Caki2 (cell line): ENCODE measurements around the gene MRPL12. TPM values are rescaled to one million over a fixed set of nuclear protein-coding genes. Genes with fewer than 3 reads are reported as not detected.
"Not testable (repeated sequence)": the region's sequence is repeated elsewhere in the genome, so short reads cannot be mapped to it uniquely, and the experiment has no call there.

Experiments
- DNase-seq: peaks from one replicate; pipeline ENCODE4 v3.0.0-alpha.2; 2015; ENCODE audit warnings: low read depth
- in situ Hi-C: cut with HindIII; loops from 2 replicates; pipeline ENCODE4 v1.10.0; 2016; ENCODE audit warnings: low sequenced_read_pairs, low pct_unique_long_range_greater_than_20kb, mixed read lengths
- total RNA-seq: library from RNA; depleted of rRNA; stranded (reverse); fragments of >200 nt; shearing (Covaris generic); gene quantifications from 2 replicates; pipeline ENCODE4 v1.2.3, GENCODE V29; 2014; ENCODE audit warnings: low replicate concordance; rRNA removed

The MRPL12 gene
- total RNA-seq, 1 experiment from 2014 or later: 185 TPM

DNA sequence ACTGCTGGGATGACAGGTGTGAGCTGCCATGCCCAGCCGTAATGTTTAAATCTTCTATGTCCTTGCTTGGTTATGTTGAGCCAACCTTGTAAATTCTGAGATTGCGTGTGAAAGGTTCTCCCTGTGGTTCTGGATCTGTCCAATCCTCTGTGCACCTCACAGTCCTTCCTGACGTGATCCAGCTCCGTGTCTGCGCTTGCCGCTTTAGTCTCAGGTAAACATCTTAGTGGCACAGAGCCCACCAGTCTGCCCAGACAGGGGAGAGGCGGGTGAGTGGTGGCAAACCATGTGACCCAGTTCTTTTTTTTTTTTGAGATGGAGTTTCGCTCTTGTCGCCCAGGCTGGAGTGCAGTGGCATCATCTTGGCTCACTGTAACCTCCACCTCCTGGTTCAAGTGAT lies 22.8 kb downstream of the MRPL12 start:
- in situ Hi-C loops: no loop called here
- DNase-seq: no peak

DNA sequence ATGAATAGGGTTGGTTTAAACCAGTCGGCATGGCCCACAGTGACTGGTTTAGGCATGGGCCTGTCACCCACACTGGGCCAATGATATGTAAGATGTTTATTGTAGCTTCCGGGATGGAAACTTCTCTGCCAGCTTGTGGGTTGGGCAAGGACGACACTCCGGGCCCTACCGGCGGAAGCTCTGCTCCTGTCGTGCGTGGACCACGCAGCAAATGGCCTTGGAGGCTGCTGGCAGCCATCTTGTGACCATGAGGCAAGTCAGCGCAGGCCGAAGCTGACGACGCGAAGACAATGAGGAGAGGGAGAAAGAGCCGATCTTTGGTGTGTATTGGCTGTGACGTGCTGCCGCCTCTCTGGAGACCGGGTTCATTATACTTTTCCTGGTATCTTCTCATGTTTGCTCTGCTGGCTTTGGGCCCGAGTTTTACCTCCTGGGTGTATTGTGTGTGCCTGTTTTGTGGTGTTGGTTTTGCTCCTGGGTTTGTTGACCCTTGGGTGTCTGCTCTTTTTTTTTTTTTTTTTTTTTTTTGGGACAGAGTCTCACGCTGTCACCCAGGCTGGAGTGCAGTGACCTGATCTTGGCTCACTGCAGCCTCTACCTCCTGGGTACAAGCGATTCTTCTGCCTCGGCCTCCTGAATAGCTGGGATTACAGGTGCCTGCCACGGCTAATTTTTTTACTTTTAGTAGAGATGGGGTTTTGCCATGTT lies 24.3 kb downstream of the MRPL12 start:
- no peak for DNase-seq
- in situ Hi-C loops: no loop called here

DNA sequence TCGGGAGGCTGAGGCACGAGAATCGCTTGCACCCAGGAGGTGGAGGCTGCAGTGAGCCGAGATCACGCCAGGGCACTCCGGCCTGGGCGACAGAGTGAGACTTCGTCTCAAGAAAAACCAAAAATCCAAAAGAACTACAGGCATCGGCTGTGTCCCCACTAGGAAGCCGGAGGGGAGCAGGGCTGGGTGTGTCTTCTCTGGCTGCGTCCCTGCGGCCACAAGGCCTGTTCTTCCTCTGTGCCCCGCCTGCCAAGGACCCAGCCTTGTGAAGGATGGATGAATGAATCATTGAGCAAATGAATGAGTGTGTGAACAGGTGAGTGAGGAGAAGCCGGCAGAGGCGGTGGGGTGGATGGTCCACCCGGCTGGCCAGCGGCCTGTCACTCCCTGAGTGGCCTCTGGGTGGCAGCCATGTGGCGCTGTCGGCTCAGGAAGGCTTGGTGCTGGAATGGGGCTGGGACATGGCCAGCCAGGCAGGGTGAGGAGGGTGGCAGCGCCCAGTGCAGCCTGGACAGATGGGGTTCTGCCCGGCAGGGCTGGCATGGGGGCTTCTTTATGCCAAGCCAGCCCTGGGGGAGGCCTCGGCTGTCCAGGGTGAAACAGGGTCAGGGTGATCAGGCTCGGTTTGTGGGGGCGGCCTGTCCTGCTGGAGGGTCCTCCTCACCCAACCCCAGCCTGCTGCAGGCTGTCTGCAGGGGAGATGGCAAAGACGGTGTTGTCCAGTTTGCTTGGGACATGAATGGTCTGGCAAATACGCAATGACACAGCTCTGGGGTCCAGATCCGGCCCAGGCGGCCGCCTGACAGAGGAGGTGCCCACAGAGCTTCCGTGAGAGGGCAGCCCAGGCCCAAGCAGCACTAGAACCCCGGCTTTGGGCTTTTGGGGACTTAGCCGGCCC lies 30.6 kb downstream of the MRPL12 start:
- in situ Hi-C loops: no loop called here
- DNase-seq: peak; percentile 80

DNA sequence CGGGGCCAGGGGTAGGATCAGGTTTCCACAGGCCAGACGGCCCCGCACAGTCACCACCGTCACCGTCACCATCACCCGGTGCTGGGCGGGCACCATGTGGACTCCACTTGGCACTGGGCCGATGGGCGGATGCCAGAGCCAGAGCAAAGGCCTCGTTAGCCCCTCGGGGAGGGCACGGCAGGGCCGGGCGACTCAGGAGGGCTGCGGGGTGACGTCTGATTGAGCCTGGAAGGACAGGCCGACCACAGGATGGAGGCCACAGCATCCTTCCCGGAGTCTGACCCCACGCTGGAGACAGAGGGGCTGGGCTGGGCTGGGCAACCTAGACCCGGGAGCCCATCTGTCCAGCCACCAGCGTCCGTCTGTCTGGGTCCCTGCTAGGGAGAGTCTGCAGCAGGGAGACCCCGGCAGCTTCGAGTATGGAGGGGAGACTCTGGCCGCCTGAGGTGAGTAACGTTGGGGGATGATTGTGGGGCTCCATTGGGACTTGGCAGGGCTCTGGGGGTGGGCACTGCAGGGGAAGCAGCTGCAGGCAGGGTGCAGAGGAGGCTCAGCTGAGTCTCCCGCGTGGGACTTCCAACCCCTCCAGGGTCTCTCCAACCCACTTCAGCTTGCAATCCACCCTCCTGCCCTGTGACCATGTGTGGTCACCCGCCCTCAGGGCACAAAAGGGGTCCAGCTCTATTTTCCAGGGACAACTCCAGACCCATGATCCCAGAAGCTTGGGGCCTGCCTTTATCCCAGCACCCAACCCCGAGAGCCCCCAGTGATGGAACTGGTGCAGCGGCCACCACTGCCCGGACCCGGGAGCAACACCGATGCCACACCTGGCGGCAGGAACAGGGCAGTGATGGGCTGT lies 31.5 kb downstream of the MRPL12 start:
- in situ Hi-C loops: no loop called here
- peak; percentile 66 for DNase-seq

DNA sequence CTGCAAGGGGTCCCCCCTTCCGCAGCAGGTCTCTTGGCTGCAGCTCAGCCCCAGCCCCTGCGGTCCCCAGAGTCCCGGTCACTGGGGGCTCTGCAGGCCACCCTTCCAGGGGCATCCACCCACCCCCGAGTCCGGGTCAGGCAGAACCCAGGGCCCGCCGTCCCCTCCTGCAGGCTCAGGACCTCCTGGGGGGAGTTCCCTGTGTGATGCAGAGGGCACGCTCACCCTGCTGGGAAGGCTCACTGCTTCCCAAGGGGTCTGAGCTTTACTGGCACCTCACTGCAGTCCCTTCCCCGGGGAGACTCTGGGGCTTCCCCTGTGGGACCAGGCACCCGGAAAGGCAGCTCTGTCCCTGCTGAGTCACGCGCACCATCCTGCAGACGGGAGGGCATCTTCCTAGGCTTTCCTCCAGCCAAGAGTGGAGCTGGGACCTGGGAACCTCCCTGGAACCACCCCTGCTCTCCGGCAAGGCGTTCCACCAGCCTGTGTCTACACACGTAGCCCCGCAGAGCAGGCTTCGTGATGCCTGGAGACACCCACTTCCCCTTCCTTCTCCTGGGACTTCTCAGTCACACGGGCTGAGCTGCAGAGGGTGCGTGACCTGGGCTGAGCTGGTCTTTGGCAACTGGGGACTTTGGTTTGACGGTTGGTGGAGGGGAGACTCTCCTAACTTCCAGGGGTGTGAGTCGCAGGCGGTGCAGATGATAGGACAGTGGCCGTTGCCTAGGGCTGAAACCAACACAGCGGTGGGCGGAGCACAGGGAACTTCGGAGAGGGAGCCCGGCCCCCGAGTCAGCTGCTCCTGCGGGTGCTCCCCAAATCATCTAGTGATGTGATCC lies 32.3 kb downstream of the MRPL12 start:
- peak; percentile 88 for DNase-seq
- in situ Hi-C loops: no loop called here

DNA sequence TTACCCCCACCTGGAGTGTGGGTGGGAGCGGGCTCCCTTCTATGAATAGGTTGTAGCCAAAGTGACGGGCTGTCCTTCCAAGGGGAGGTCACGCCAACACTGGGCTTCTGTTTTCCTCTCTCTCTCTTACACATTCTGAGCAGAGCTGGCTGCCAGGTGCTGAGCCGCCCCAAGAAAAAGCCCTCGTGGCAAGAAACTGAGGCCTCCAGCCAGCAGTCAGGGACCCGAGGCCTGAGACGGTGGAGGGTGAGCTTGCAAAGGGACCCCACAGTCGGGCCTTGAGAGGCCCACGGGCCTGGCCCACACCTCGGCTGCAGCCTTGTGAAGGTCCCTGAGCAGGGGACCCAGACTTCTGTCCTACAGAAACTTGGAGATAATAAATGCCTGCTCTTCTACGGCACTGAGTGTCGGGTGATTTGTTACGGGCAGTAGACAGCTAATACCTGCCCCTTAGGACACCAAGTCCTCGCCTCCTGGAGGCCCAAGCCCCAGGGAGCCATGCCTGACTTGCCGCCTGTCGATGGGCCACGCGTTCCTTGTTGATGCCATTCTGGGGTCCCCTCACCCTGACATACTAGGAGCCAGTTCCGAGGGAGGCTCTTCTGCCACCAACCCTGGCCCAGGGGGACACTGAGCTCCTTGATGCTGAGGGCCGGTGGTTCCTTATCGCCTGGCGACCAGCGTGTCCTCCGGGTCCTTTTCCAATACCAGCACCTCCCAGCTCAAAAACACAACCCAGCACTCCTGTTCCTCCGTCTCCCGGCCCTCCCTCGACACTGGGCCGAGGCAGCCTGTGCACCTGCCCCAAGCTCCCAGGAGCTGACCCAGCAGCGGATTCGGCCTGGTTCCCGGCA lies 35.0 kb downstream of the MRPL12 start:
- no peak for DNase-seq
- in situ Hi-C loops: no loop called here

DNA sequence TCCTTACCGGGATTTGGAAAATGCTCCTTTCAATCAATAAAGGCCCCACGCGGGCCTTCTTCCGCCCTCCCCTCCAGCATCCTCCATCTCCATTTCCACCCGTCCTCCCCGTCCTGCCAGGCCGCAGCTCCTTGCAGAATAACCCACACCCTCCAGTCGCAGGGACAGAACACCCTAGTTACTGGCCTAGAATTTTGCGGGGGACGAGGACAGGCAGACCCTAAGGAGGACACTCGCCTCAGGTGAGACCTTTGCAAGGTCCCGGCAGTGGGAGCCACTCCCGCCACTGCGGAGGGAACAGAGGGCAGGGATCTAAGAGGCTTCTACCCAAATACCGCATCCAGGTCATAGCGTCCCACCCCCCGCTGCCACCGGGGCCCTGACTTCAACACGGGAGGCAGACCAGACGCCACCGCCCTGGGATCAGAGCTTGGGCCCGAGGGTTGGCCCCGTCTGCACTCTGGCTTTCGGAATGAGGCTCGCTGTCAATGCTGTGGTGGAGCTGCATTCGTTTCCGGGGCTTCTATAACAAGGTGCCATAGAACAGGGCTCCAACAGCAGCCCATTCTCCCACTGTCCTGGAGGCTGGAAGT lies 35.7 kb downstream of the MRPL12 start:
- no peak for DNase-seq

DNA sequence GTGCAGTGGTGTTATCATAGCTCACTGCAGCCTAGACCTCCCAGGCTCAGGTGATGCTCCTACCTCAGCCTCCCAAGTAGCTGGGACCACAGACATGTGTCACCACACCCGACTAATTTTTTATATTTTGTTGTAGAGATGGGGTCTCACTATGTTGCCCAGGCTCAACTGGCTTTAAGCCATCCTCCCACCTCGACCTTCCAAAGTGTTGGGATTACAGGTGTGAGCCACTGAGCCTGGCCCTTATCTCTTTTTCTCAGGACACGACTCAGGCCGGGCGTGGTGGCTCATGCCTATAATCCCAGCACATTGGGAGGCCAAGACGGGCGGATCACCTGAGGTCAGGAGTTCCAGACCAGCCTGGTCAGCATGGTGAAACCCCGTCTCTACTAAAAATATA lies 36.4 kb downstream of the MRPL12 start:
- DNase-seq, in situ Hi-C loops: not testable (repeated sequence)

More for the DNA sequence above, 35.7 kb downstream of the MRPL12 start:
- in situ Hi-C loops: no loop called here

DNA sequence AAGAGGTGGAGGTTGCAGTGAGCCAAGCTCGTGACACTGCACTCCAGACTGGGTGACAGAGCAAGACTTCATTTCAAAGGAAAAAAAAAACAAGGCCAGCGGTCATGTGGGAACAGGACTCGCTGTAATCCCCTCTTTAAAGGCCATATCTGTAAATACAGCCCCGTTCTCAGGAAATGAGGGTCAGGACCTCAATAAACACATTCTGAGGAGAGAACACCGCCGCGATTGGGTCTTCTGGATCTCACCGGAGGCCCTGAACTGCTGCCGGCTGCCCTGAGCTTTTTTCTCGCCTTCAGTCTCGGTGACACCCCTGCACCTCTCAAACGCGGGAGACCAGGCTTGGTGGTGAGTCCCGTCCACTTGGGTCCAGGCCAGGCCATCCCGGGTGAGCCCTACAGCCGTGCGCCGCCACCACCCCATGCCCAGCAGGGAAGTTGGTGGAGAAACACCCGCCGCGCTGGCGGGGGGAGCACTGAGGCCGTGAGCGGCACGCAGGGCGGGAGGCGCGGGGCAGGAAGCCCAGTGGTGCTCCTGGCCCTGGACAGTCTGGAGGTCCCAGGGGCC lies 37.3 kb downstream of the MRPL12 start:
- no peak for DNase-seq
- in situ Hi-C loops: no loop called here

DNA sequence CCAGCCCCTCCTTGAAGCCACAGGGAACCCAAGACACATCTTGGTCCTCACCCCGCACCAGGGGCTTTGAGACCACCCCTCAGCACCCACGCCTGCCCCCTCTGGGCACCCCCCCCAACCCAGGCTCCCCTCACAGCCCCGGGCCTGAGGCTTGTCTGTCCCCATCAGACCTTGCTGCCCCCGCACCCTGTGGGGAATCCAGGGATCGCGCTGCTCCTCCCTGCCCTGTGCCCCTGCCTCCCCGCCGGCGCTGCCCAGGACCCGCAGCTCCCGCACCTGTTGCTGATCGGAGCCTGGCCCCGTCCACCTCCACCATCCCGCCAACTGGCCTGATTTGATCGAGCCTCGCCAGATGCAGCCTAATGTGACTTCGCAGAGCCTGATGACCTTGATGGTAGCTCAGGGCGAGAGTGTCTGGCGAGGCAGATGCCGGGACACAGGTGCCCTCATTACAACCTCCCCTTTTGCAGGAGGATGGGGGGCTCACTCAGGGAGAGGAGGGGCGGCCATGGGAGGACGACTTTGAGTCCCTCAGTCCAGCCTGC lies 38.0 kb downstream of the MRPL12 start:
- no peak for DNase-seq
- in situ Hi-C loops: no loop called here

DNA sequence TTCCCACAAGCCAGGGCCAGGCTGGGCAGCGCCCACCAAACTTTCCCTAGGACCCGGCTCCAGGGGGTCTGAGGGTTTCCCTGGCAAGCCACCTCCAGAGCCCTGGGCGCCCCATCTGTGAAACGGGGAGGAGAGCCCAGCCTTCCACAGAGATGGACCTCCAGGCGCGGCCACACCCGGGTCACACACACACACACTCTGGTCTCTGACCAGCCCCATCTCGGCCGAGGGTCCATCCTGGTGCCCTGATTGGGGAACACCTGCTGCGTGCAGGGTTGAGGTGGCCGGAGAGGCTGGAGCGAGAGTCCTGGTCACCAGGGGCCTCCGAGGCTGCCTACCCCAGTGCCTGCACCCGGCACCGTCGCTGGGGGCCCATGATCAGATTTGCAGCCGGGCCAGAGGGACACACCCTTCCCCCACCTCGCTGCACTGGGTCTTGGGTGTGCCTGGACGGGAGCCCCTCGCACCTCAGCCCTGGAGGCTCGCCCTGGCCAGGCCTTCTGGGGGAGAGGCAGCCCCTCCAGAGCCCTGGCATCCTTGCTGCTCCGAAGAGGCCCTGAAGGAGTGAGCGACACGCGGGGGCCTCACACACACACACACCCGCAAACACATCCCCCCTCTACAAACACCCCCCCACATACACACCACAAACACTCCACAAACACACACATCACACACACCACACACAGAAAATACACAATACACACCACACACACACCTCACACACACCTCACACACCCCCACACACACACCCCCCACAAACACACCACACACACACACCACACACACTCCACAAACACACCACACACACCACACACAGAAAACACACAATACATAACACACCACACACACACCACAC lies 38.7 kb downstream of the MRPL12 start:
- in situ Hi-C loops: no loop called here
- no peak for DNase-seq

Other genes with a start within 250 kb of the MRPL12 start
- 3,719 and 3,770 TPM in 2 replicates for gene ACTG1, start 190.6 kb upstream of the MRPL12 start, total RNA-seq
- 0.37 and 1.6 TPM in 2 replicates for gene FSCN2, start 175.0 kb upstream of the MRPL12 start, total RNA-seq
- gene FAAP100, start 151.0 kb upstream of the MRPL12 start, total RNA-seq: 40.5 and 41.5 TPM in 2 replicates
- gene NPLOC4, start 66.3 kb upstream of the MRPL12 start, total RNA-seq: 79.9 and 88.1 TPM in 2 replicates
- 9.6 and 18.9 TPM in 2 replicates for gene TSPAN10, start 66.2 kb upstream of the MRPL12 start, total RNA-seq
- 1.4 TPM in 1 of 2 replicates, not detected in the other for gene PDE6G, start 46.8 kb upstream of the MRPL12 start, total RNA-seq
- gene OXLD1, start 36.8 kb upstream of the MRPL12 start, total RNA-seq: 76.2 and 103 TPM in 2 replicates
- 33.8 and 39.2 TPM in 2 replicates for gene CCDC137, start 36.6 kb upstream of the MRPL12 start, total RNA-seq
- 75.3 and 89.9 TPM in 2 replicates for gene ARL16, start 19.6 kb upstream of the MRPL12 start, total RNA-seq
- 87.1 and 96.6 TPM in 2 replicates for gene HGS, start 19.4 kb upstream of the MRPL12 start, total RNA-seq
- gene SLC25A10, start 8.9 kb downstream of the MRPL12 start, total RNA-seq: 93.2 and 105 TPM in 2 replicates
- gene GCGR, start 100.8 kb downstream of the MRPL12 start, total RNA-seq: not detected in 2 replicates
- gene MCRIP1, start 129.9 kb downstream of the MRPL12 start, total RNA-seq: 24.7 and 30.9 TPM in 2 replicates
- gene PPP1R27, start 131.7 kb downstream of the MRPL12 start, total RNA-seq: not detected in 2 replicates
- 653 and 796 TPM in 2 replicates for gene P4HB, start 157.2 kb downstream of the MRPL12 start, total RNA-seq
- gene ARHGDIA, start 168.0 kb downstream of the MRPL12 start, total RNA-seq: 117 and 146 TPM in 2 replicates
- 279 and 312 TPM in 2 replicates for gene ALYREF, start 188.2 kb downstream of the MRPL12 start, total RNA-seq
- gene ANAPC11, start 188.4 kb downstream of the MRPL12 start, total RNA-seq: 220 and 309 TPM in 2 replicates
- gene NPB, start 198.9 kb downstream of the MRPL12 start, total RNA-seq: 0.07 and 5.4 TPM in 2 replicates
- gene PCYT2, start 208.0 kb downstream of the MRPL12 start, total RNA-seq: 26.2 and 59.9 TPM in 2 replicates
- 46.1 and 67.8 TPM in 2 replicates for gene SIRT7, start 214.8 kb downstream of the MRPL12 start, total RNA-seq
- 45.2 and 67.3 TPM in 2 replicates for gene MAFG, start 224.4 kb downstream of the MRPL12 start, total RNA-seq
- gene PYCR1, start 233.9 kb downstream of the MRPL12 start, total RNA-seq: 272 and 283 TPM in 2 replicates
- not detected in 2 replicates for gene MYADML2, start 243.9 kb downstream of the MRPL12 start, total RNA-seq